GM18520 (cell line): Measurements from ENCODE around the gene MRPL39.

Source experiments
- ATAC-seq: cut with Tn5 transposase; IDR thresholded peaks from one replicate; pipeline ENCODE4 v1.9.1; 2021; ENCODE audit not compliant: unreplicated experiment

MRPL39 gene

GRCh38 chr21:25615880-25616279 lies 8.6 kb upstream of the MRPL39 start:
- no peak for ATAC-seq

GRCh38 chr21:25614441-25614840 lies 7.2 kb upstream of the MRPL39 start:
- ATAC-seq: no peak

GRCh38 chr21:25608044-25608737 lies 910 bp upstream of the MRPL39 start:
- peak; percentile 62 for ATAC-seq

GRCh38 chr21:25589887-25590286 lies 17.4 kb downstream of the MRPL39 start:
- ATAC-seq: no peak

GRCh38 chr21:25586791-25587190 lies 20.5 kb downstream of the MRPL39 start:
- no peak for ATAC-seq

- no peak for ATAC-seq
These were observed 21.0 kb downstream of the MRPL39 start for GRCh38 chr21:25586326-25586725.

- no peak for ATAC-seq
These were observed 22.2 kb downstream of the MRPL39 start for GRCh38 chr21:25584833-25585676.

GRCh38 chr21:25583370-25584130 lies 23.7 kb downstream of the MRPL39 start:
- no peak for ATAC-seq

- ATAC-seq: no peak
These were observed 24.4 kb downstream of the MRPL39 start for GRCh38 chr21:25582888-25583287.

- no peak for ATAC-seq
These were observed 25.0 kb downstream of the MRPL39 start for GRCh38 chr21:25582164-25582790.

- no peak for ATAC-seq
These were observed 25.7 kb downstream of the MRPL39 start for GRCh38 chr21:25581582-25581981.

- ATAC-seq: no peak
These were observed 26.4 kb downstream of the MRPL39 start for GRCh38 chr21:25580912-25581260.

GRCh38 chr21:25579226-25580013 lies 27.9 kb downstream of the MRPL39 start:
- no peak for ATAC-seq

- peak; percentile 17 for ATAC-seq
These were observed 29.0 kb downstream of the MRPL39 start for GRCh38 chr21:25578056-25578961.

GRCh38 chr21:25577424-25578055 lies 29.7 kb downstream of the MRPL39 start:
- peak; percentile 7 for ATAC-seq

- ATAC-seq: peak; percentile 10
These were observed 33.7 kb downstream of the MRPL39 start for GRCh38 chr21:25573409-25574206.

- peak; percentile 32 for ATAC-seq
These were observed 34.4 kb downstream of the MRPL39 start for GRCh38 chr21:25572861-25573310.

- no peak for ATAC-seq
These were observed 35.6 kb downstream of the MRPL39 start for GRCh38 chr21:25571726-25572121.
